NCI-H2227 (cell line): Measurements from ENCODE around the gene HARS1.
"Not testable (repeated sequence)": the region's sequence is repeated elsewhere in the genome, so short reads cannot be mapped to it uniquely, and the experiment has no call there.

Experiments used
- DNase-seq: peaks from one replicate; lab custom pipeline; 2025; ENCODE audit not compliant: unreplicated experiment; lab: John Stamatoyannopoulos, UW

The HARS1 gene

DNA sequence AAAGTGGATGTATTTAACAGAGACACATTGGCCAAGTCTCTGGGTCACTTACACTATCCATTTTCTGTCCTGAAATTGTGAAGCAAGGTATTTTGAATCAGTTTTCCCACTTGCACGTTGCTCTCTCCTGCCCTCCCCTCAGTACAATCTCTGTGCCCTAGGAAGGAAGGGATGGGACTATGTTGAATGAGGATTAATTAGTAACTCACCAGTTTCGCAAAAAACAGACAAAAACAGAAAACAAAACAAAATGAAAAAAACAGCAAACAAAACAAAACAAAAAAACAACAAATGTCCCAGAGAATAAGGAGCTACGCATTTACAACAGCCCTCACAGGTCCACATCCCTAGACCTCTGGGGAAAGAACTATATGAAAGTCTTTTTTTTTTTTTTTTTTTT is 57.1 kb downstream of the HARS1 start:
- DNase-seq = no peak

DNA sequence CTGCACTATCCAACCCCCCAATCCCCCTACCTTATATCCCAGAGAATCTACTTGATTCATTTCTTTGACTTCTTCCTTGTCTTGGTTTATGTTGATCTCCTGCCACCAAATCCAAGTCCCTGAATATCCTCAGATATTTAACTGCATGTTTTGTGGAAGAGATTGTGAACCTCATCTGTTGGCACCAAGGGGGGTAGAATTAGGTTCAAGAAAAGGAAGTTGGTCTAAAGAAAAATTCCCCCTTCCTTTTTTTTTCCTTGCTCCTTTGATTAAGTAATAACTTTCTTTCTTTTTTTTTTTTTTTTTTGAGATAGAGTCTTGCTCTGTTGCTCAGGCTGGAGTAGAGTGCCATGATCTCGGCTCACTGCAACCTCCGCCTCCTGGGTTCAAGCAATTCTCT is 57.7 kb downstream of the HARS1 start:
- DNase-seq = no peak

DNA sequence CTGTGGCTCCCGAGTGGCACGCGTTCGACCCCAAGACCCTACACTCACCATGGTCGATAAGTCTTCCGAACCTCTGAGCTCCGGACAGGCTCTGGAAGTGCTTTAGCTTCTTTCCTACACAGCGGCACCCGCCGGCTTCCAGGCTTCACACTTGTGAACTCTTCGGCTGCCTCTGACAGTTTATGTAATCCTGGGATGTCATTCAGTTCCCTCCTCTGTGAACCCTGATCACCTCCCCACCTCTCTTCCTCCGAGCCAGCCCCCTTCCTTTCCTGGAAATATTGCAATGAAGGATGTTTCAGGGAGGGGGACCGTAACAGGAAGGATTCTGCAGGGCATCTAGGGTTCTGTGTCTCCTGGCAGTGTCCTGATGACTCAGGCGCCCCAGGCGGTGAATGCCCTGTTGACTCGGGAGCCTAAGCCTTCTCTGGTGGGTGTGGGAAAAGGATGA is 58.1 kb downstream of the HARS1 start, which contains the start of gene CD14:
Gene CD14 (minus strand): TSS at position 155 of the 451 bp plus-strand sequence. CDS start 104 bp downstream, at position 51.
- DNase-seq = no peak

DNA sequence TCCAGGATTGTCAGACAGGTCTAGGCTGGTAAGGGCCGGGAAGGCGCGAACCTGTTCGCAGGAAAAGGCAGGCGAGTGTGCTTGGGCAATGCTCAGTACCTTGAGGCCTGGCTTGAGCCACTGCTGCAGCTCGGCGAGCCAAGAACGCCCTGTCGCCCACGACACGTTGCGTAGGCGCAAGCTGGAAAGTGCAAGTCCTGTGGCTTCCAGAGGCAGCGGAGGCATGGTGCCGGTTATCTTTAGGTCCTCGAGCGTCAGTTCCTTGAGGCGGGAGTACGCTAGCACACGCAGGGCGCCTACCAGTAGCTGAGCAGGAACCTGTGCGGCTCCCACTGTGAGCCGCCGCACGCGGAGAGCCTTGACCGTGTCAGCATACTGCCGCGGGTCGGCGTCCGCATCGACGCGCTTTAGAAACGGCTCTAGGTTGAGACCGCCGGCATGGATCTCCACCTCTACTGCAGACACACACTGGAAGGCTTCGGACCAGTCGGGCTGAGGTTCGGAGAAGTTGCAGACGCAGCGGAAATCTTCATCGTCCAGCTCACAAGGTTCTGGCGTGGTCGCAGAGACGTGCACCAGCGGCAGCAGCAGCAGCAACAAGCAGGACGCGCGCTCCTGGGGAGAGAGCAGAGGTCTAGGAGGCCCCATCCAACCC is 58.7 kb downstream of the HARS1 start:
- peak; percentile 47 for DNase-seq

DNA sequence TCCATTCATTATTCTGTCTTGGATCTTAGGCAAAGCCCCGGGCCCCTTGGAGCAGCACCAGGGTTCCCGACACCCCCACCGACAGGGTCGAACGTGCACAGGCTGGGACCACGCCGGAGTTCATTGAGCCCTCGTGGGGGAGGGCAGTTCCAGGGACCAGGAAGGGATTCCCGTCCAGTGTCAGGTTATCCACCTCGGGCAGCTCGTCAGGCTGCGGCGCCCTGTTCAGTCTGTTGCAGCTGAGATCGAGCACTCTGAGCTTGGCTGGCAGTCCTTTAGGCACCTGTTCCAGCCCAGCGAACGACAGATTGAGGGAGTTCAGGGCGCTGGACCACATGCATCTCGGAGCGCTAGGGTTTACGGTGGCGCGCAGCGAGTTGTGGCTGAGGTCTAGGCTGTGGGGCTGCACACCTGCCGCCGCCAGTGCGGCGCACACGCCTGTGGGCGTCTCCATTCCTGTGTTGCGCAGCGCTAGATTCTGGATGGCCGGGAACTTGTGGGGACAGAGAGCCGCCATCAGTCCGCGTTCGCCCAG is 59.3 kb downstream of the HARS1 start:
- peak; percentile 47 for DNase-seq

DNA sequence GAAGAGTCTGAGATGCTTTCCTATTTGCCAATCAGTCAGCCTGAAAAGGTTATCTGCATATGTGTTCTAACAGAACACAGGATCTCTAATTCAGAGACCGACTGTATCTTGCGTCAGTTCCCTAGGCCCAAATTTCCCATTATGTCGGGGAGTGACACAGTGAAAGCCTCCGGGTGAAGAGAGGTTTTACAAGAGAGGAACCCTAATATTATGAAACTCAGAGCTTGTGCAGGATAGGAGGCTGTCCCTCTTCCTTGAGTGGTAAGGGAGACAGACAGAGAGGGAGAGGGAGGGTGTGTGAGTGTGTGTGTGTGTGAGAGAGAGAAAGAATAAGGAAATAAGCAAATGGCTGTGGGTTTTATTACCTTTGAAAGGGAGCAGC is 60.1 kb downstream of the HARS1 start:
- DNase-seq = no peak

DNA sequence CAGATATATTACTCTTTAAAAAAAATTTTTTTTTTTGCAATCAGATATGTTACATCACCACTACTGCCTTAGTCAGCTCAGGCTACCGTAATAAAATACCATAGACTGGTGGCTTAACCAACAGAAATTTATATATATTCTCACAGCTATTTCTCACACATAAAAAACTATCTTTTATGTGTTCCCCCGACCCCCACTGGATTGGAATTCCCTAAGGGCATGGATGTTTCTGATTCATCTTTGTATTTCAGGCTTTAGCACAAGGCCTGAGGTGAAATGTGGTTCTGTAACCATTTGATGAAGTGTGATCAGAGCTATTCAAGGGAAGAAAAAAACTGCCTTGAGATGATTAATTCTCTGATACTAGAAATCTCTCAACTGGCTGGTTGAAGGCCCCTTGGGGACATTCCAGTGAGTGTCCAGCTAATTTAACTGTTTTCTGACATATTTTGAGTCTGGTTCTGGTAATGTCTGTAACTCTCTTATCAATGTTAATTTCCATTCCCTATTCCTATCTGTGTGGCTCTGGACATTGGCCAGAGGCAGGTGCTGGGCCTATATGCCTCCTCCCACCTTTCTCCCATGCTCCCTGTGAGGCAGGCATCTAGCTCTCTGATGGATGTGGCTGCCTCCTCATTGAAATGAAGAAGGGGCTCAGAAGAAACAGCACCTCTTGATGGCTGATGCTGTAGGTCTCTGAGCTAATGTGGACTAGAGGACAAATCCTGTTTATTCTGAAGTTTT is 60.7 kb downstream of the HARS1 start:
- DNase-seq = no peak

DNA sequence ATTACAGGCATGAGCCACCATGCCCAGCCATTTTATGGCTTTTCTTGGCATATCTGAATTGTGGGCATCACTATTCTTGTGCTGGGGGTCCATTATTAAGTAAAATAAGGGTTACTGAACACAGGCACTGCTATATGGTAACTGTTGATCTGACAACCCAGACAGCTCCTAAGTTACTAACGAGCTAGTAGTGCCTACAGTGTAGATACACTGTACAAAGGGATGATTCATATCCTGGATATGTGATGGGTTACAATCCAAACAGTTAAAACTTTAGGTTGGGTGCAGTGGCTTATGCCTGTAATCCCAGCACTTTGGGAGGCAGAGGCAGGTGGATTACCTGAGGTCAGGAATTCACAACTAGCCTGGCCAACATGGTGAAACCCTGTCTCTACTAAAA is 62.5 kb downstream of the HARS1 start:
- no peak for DNase-seq

DNA sequence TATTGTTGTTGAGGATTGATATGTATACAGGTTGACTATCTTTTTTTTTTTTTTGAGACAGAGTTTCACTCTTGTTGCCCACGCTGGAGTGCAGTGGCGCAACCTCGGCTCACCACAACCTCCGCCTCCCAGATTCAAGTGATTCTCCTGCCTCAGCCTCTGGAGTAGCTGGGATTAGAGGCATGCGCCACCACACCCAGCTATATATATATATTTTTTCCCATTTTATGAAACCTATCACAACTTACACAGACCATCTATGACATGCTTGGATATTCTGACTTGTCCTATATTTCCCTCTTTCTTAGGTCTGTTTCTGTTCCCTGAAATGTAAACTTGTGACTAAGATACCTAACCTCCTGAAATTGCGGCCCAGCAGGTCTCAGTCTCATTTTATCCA is 63.2 kb downstream of the HARS1 start:
- DNase-seq = no peak

DNA sequence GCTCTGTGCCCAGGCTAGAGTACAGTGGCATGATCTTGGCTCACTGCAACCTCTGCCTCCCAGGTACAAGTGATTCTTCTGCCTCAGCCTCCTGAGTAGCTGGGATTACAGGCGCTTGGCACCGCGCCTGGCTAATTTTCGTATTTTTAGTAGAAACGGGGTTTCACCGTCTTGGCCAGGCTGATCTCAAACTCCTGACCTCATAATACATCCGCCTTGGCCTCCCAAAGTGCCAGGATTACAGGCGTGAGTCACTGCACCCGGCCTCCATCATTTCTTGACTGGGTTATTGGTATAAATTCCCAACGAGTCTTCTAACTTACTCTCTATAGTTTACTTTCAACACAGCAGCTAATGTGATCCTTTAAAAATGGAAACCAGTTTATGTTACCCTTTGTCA is 66.3 kb downstream of the HARS1 start:
- not testable (repeated sequence) for DNase-seq
